WTC11 (cell line): ENCODE measurements around the gene BCS1L. TPM values are rescaled to one million over a fixed set of nuclear protein-coding genes. Genes with fewer than 3 reads are reported as not detected.

Experiments
- ATAC-seq: fragments of 200-7000 bp; cut with Tn5 transposase; 2 replicates; pipeline ENCODE4 v1.10.0; 2021; ENCODE audit warnings: mild to moderate bottlenecking, moderate library complexity
- CTCF ChIA-PET: fragments of 300-600 bp; sonication (Branson Sonifier 250); formaldehyde crosslinking; loops from one replicate; lab custom pipeline; 2021; ENCODE audit warnings: antibody characterized with exemption; lab: Charles Lee
- POLR2A ChIA-PET: fragments of 350-600 bp; sonication (Branson Sonifier 250); formaldehyde crosslinking; loops from one replicate; lab custom pipeline; 2021; ENCODE audit warnings: antibody characterized with exemption; lab: Charles Lee
- DNase-seq: peaks from one replicate; pipeline ENCODE4 v3.0.0; 2021; ENCODE audit warnings: low spot score
- H3K27ac Mint-ChIP-seq: 2 replicates; pipeline ENCODE4 v1.8.0; 2021; ENCODE audit warnings: mixed read lengths
- H3K27me3 Mint-ChIP-seq: 2 replicates; pipeline ENCODE4 v1.8.0; 2021; ENCODE audit warnings: low read depth, mild to moderate bottlenecking, moderate library complexity, mixed read lengths
- H3K36me3 Mint-ChIP-seq: 2 replicates; pipeline ENCODE4 v1.8.0; 2021; ENCODE audit warnings: mixed read lengths
- H3K4me1 Mint-ChIP-seq: 2 replicates; pipeline ENCODE4 v1.8.0; 2022; ENCODE audit warnings: mixed read lengths
- H3K4me3 Mint-ChIP-seq: 2 replicates; pipeline ENCODE4 v1.8.0; 2021; ENCODE audit warnings: mild to moderate bottlenecking, moderate library complexity, mixed read lengths
- H3K9me3 Mint-ChIP-seq: 2 replicates; pipeline ENCODE4 v1.8.0; 2021; ENCODE audit warnings: mixed read lengths
- E2F4 ChIP-seq: sonication (generic); formaldehyde crosslinking; IDR thresholded peaks from 2 replicates; pipeline ENCODE4 v1.8.1; 2022; ENCODE audit warnings: low read depth, mild to moderate bottlenecking, moderate library complexity, missing genetic modification reagents, borderline replicate concordance
- HMGXB4 ChIP-seq: sonication (generic); formaldehyde crosslinking; IDR thresholded peaks from 2 replicates; pipeline ENCODE4 v1.8.1; 2023; ENCODE audit warnings: mild to moderate bottlenecking, moderate library complexity, missing genetic modification reagents
- JUN ChIP-seq: sonication (generic); formaldehyde crosslinking; IDR thresholded peaks from 2 replicates; pipeline ENCODE4 v1.8.0; 2023; ENCODE audit warnings: mild to moderate bottlenecking, missing genetic modification reagents
- KAT7 ChIP-seq: sonication (generic); formaldehyde crosslinking; IDR thresholded peaks from 2 replicates; pipeline ENCODE4 v1.8.1; 2023; ENCODE audit warnings: missing genetic modification reagents, mild to moderate bottlenecking, borderline replicate concordance
- MLX ChIP-seq: sonication (generic); formaldehyde crosslinking; IDR thresholded peaks from 2 replicates; pipeline ENCODE4 v1.8.1; 2023; ENCODE audit warnings: mild to moderate bottlenecking, missing genetic modification reagents, moderate library complexity
- SMAD4 ChIP-seq: sonication (generic); formaldehyde crosslinking; IDR thresholded peaks from 2 replicates; pipeline ENCODE4 v1.8.0; 2022; ENCODE audit warnings: mild to moderate bottlenecking, missing genetic modification reagents
- TEAD1 ChIP-seq: sonication (generic); formaldehyde crosslinking; IDR thresholded peaks from 2 replicates; pipeline ENCODE4 v1.8.0; 2022; ENCODE audit warnings: mild to moderate bottlenecking, missing genetic modification reagents
- ZNF138 ChIP-seq: sonication (generic); formaldehyde crosslinking; conservative IDR thresholded peaks from 2 replicates; pipeline ENCODE4 v1.8.1; 2022; ENCODE audit warnings: mild to moderate bottlenecking, moderate library complexity, missing genetic modification reagents
- ZNF232 ChIP-seq: sonication (generic); formaldehyde crosslinking; IDR thresholded peaks from 2 replicates; pipeline ENCODE4 v1.8.0; 2022; ENCODE audit warnings: mild to moderate bottlenecking, missing genetic modification reagents
- ZNF317 ChIP-seq: sonication (generic); formaldehyde crosslinking; IDR thresholded peaks from 2 replicates; pipeline ENCODE4 v1.8.1; 2023; ENCODE audit warnings: low read depth, mild to moderate bottlenecking, moderate library complexity, missing genetic modification reagents, borderline replicate concordance
- ZNF416 ChIP-seq: fragments of 250-450 bp; sonication (Bioruptor Pico); IDR thresholded peaks from 2 replicates; pipeline ENCODE4 v1.9.0; 2021; ENCODE audit warnings: mild to moderate bottlenecking, inconsistent platforms
- total RNA-seq: library from RNA; stranded (reverse); gene quantifications from 3 replicates; pipeline ENCODE4 v1.2.3, GENCODE V29; 2021
- TF ChIP-seq, protein P1 (sequence below): sonication (generic); formaldehyde crosslinking; IDR thresholded peaks from 2 replicates; pipeline ENCODE4 v1.8.0; 2022; ENCODE audit warnings: mild to moderate bottlenecking, missing genetic modification reagents
- TF ChIP-seq, protein P2 (sequence below): sonication (generic); formaldehyde crosslinking; IDR thresholded peaks from 2 replicates; pipeline ENCODE4 v1.8.0; 2022; ENCODE audit warnings: mild to moderate bottlenecking, missing genetic modification reagents
- TF ChIP-seq, protein P3 (sequence below): sonication (generic); formaldehyde crosslinking; IDR thresholded peaks from 2 replicates; pipeline ENCODE4 v1.8.0; 2023; ENCODE audit warnings: mild to moderate bottlenecking, missing genetic modification reagents
- TF ChIP-seq, protein P4 (sequence below): sonication (generic); formaldehyde crosslinking; conservative IDR thresholded peaks from 2 replicates; pipeline ENCODE4 v1.8.1; 2022; ENCODE audit warnings: mild to moderate bottlenecking, missing genetic modification reagents
- TF ChIP-seq, protein P5 (sequence below): sonication (generic); formaldehyde crosslinking; IDR thresholded peaks from 2 replicates; pipeline ENCODE4 v1.8.0; 2023; ENCODE audit warnings: missing genetic modification reagents, mild to moderate bottlenecking, borderline replicate concordance

The BCS1L gene
- total RNA-seq, 1 experiment from 2014 or later = 32.7 TPM

DNA sequence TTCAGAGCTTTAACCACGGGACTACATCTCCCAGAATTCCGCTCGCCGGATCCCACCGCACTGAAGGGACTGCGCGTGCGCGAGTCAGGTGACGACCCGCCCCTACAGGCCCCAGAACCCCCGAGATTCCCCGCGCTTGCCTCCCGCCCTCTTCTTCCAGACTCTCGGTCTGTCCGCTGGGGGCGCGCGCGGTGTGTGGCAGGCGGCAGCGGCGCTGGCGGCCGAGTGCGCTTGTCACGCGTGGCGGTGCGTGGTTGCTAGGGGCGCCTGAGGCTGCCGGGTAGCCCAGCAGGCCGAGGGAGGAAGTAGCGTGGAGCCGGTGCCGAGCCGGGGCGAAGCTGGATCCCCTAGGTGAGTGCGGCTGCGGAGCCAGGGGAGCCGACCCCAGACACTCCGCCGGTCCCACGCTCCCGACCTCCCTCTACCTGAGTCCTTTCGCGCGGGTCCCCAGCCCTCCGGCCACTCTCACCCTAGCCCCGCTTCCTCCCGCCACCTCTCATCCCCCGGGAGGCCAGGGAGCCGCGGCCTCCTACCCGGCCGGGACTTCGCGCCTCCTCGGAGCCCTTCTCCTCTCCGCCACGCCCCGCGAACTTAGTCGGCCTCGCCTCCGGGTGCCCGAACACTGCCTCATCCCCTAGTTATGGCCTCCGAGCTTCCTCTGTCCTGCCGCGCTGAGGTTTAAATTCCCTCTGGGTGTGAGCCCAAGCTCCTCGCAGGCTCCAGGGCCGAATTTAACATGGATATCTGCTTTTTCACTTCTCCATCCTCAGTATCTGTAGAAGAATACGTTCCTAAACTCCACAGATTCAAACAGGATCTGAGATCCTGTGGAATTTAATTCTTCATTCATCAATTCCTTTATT, 51.4 kb downstream of the BCS1L start, which contains the start of gene TTLL4 (continued):
- TF ChIP-seq, protein P1, sequence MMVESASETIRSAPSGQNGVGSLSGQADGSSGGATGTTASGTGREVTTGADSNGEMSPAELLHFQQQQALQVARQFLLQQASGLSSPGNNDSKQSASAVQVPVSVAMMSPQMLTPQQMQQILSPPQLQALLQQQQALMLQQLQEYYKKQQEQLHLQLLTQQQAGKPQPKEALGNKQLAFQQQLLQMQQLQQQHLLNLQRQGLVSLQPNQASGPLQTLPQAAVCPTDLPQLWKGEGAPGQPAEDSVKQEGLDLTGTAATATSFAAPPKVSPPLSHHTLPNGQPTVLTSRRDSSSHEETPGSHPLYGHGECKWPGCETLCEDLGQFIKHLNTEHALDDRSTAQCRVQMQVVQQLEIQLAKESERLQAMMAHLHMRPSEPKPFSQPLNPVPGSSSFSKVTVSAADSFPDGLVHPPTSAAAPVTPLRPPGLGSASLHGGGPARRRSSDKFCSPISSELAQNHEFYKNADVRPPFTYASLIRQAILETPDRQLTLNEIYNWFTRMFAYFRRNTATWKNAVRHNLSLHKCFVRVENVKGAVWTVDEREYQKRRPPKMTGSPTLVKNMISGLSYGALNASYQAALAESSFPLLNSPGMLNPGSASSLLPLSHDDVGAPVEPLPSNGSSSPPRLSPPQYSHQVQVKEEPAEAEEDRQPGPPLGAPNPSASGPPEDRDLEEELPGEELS (CRISPR knock-in tag) = no peak
- TF ChIP-seq TEAD1 (CRISPR knock-in tag) (peak; percentile 78), ZNF232 (CRISPR knock-in tag) (no peak), MLX (no peak), E2F4 (no peak), ZNF138 (CRISPR knock-in tag) (no peak)
- TF ChIP-seq, protein P2, sequence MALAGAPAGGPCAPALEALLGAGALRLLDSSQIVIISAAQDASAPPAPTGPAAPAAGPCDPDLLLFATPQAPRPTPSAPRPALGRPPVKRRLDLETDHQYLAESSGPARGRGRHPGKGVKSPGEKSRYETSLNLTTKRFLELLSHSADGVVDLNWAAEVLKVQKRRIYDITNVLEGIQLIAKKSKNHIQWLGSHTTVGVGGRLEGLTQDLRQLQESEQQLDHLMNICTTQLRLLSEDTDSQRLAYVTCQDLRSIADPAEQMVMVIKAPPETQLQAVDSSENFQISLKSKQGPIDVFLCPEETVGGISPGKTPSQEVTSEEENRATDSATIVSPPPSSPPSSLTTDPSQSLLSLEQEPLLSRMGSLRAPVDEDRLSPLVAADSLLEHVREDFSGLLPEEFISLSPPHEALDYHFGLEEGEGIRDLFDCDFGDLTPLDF = no peak
- TF ChIP-seq, protein P3, sequence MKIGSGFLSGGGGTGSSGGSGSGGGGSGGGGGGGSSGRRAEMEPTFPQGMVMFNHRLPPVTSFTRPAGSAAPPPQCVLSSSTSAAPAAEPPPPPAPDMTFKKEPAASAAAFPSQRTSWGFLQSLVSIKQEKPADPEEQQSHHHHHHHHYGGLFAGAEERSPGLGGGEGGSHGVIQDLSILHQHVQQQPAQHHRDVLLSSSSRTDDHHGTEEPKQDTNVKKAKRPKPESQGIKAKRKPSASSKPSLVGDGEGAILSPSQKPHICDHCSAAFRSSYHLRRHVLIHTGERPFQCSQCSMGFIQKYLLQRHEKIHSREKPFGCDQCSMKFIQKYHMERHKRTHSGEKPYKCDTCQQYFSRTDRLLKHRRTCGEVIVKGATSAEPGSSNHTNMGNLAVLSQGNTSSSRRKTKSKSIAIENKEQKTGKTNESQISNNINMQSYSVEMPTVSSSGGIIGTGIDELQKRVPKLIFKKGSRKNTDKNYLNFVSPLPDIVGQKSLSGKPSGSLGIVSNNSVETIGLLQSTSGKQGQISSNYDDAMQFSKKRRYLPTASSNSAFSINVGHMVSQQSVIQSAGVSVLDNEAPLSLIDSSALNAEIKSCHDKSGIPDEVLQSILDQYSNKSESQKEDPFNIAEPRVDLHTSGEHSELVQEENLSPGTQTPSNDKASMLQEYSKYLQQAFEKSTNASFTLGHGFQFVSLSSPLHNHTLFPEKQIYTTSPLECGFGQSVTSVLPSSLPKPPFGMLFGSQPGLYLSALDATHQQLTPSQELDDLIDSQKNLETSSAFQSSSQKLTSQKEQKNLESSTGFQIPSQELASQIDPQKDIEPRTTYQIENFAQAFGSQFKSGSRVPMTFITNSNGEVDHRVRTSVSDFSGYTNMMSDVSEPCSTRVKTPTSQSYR (CRISPR knock-in tag) = no peak
- TF ChIP-seq, protein P4, sequence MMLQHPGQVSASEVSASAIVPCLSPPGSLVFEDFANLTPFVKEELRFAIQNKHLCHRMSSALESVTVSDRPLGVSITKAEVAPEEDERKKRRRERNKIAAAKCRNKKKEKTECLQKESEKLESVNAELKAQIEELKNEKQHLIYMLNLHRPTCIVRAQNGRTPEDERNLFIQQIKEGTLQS (CRISPR knock-in tag) = no peak
- TF ChIP-seq, protein P5, sequence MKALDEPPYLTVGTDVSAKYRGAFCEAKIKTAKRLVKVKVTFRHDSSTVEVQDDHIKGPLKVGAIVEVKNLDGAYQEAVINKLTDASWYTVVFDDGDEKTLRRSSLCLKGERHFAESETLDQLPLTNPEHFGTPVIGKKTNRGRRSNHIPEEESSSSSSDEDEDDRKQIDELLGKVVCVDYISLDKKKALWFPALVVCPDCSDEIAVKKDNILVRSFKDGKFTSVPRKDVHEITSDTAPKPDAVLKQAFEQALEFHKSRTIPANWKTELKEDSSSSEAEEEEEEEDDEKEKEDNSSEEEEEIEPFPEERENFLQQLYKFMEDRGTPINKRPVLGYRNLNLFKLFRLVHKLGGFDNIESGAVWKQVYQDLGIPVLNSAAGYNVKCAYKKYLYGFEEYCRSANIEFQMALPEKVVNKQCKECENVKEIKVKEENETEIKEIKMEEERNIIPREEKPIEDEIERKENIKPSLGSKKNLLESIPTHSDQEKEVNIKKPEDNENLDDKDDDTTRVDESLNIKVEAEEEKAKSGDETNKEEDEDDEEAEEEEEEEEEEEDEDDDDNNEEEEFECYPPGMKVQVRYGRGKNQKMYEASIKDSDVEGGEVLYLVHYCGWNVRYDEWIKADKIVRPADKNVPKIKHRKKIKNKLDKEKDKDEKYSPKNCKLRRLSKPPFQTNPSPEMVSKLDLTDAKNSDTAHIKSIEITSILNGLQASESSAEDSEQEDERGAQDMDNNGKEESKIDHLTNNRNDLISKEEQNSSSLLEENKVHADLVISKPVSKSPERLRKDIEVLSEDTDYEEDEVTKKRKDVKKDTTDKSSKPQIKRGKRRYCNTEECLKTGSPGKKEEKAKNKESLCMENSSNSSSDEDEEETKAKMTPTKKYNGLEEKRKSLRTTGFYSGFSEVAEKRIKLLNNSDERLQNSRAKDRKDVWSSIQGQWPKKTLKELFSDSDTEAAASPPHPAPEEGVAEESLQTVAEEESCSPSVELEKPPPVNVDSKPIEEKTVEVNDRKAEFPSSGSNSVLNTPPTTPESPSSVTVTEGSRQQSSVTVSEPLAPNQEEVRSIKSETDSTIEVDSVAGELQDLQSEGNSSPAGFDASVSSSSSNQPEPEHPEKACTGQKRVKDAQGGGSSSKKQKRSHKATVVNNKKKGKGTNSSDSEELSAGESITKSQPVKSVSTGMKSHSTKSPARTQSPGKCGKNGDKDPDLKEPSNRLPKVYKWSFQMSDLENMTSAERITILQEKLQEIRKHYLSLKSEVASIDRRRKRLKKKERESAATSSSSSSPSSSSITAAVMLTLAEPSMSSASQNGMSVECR (CRISPR knock-in tag) = peak; percentile 74; the same call in 1 of the 2 replicates

DNA sequence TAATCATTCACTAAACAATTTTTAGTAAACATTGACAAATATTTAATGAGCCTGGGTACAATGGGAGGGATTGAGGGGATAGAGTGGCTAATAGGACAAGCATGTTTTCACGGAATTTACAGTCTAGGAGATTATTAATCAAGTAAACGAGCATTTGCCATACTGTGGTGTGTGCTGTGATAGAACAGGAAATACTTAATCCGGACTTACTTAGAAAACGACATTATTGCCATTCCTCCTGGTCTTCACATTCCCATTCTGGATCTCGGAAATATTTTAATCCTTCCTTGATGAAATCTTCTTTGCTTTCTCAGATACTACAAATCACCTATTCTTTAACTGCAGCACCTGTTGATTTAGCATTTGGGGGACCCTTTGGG, 52.1 kb downstream of the BCS1L start:
- ATAC-seq (no peak), DNase-seq (no peak)
- POLR2A ChIA-PET = no interaction called here
- H3K4me3 Mint-ChIP-seq = peak overlapping the region; percentile 98
- CTCF ChIA-PET = interaction anchor here (1.0 to 2.4 kb wide), 6 partner anchors 10 to 136 kb away, joined by 4 to 30 read pairs (median 12); partner anchors contain the start of gene CYP27A1
- peaks cover 15% of the 10 kb centered on the region for H3K36me3 Mint-ChIP-seq
- H3K9me3 Mint-ChIP-seq = peaks cover 4% of the 10 kb centered on the region
- 0 out of 2 replicates have a peak overlapping the region, but pooled peaks have one; percentile 56 for H3K27ac Mint-ChIP-seq
- H3K4me1 Mint-ChIP-seq = peaks cover 11% of the 10 kb centered on the region
- H3K27me3 Mint-ChIP-seq = no peaks in the 10 kb centered on the region; the same call in 1 of the 2 replicates
- no peak for TF ChIP-seq KAT7 (CRISPR knock-in tag)
- no peak for TF ChIP-seq ZNF416 (CRISPR knock-in tag)
- no peak for TF ChIP-seq HMGXB4
- TF ChIP-seq JUN = no peak
- no peak for TF ChIP-seq ZNF317 (CRISPR knock-in tag)
- no peak for TF ChIP-seq SMAD4 (CRISPR knock-in tag)
